GM19025 (cell line): ENCODE measurements around the gene TNFRSF18.

Experiments
- ATAC-seq: cut with Tn5 transposase; IDR thresholded peaks from one replicate; pipeline ENCODE4 v1.9.1; 2021; ENCODE audit warnings: mild to moderate bottlenecking, low read depth, moderate library complexity; ENCODE audit not compliant: unreplicated experiment

Gene TNFRSF18

DNA sequence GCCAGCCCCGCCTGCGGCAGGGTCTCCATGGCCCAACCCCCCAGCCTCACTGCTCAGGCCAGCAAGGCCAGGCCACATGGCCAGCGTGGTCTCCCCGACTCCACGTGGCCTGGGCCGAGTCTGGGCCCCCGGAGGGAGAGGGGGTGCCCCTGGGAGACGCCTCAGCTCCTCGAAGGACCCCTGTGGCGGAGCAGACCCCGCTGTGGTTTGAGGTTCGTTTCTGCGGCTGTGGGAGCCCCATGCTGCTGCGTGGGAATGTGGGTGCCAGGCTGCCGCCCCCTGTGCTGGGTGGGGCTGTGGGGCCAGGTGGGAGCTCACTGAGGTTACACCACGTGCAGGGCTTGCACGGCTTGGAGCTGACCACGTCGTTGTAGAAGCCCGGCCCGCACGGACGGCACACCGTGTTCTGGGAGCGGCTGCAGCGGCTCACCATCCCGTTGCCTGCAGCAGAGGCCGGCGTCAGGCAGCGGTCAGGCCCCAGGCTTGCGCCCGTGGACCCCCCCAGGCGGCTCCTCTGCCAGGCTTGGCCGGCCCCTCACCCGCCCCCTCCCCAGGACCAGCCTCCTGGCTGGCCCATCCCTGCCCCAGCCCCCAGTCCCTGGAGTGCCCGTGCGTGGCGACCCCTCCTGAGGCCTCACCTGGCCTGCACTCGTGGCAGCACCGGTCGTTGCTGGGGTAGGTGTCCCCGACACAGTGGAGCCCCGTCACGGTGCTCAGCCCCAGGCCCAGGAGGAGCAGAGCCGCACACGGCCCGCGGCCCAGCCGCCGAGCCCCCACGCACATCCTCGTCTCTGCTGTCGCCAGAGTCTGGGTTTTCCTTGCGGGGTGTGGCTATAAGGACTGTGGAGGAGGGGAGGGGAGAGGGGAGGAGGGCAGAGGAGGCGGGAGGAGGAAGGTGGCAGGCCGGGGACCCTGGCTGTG lies 7.2 kb upstream of the TNFRSF18 start, which contains the start of gene TNFRSF4:
Gene TNFRSF4 (minus strand): TSS at position 809 of the 921 bp plus-strand sequence. CDS start 26 bp downstream, at position 783.
- ATAC-seq = no peak

DNA sequence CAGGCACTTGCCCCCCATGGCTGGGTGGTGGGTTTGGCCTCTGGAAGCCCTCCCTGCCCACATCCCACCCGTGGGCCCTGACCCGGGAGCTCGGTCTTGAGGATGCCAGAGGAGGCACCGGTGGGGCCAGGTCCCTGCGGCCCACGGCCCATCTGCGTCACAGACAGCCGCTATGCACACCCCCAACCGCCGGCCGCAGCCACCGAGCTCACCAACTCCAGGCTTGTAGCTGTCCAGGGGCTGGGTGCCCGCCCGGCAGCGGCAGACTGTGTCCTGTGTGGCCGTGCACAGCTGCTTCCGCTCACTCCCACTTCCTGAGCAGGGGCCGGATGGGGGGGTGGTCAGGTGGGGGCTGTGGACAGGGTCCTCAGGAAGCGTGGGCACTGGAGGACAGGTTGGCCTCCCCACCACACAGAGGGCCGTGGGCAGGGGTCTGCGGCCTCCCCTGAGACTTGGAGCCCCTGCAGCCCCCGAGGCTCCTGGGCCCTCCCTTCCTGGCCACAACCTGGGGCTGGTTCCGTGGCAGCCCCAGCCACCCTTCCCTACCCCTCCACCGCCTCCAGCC lies 6.5 kb upstream of the TNFRSF18 start:
- no peak for ATAC-seq

- no peak for ATAC-seq
These were observed 5.4 kb upstream of the TNFRSF18 start for GRCh38 chr1:1211541-1212441.

- no peak for ATAC-seq
These were observed 4.5 kb upstream of the TNFRSF18 start for GRCh38 chr1:1210726-1211540.

DNA sequence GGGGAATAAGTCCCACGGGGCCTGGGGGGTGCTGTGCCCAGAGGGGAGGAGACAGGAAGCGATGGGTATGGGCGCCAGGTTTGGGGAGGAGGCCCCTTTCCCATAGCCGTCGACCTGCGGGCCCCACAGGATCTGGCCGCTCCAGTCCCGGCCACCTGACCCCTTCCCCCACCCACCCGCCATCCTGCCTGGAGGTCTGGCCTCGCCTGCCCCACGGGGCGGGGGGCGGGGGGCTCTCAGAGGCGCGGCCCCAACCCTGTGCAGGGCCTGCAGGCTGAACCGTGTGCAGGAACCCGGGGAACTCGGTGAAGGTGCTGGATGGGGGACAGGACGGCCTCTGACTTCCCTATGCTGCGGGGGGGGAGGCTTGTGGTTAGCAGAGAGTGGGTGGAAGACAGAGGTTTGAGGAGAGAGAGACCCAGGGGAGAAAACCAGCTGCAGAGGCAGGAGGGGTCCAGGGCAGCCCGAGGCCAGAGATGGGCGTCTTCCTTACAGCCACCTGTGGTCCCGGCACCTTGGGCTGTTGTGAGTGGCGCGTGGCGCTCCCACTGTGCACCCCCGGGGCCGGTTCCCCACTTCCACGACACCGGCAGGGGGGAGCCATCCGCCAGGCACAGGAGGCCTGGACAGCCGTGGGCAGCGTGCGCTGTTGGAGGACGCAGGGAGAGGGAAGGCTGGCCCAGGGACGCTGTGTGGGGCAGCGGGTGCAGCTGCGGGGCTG lies 2.5 kb upstream of the TNFRSF18 start:
- ATAC-seq = no peak

- ATAC-seq = no peak
These were observed 1.1 kb upstream of the TNFRSF18 start for GRCh38 chr1:1207571-1207892.

DNA sequence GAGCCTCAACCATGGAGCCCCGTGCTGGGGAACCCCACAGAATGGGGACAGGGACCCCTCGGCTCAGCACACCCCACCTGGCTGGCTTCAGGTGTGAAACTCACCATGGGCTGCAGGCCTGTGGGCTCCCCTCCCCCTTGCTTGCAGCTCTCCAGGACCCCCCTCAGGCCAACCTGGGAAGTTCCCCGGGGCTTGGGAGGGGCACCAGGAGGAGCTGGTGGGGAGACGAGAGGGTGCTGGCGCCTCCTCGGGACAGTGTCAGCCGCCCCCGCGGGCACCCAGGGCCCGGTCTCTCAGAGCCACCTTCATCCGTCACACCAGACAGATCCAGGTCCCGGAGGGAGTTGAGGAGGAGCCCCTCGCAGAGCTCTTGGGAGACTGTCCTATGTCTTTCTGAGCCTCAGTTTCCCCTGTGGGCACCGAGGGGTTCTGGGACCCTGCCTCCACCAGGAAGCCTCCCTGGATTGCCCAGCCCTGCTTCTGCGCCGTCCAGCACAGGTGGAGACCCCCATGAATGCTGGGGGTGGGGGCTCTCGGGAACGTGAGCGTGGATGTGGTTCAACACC lies 657 bp upstream of the TNFRSF18 start:
- ATAC-seq = no peak

DNA sequence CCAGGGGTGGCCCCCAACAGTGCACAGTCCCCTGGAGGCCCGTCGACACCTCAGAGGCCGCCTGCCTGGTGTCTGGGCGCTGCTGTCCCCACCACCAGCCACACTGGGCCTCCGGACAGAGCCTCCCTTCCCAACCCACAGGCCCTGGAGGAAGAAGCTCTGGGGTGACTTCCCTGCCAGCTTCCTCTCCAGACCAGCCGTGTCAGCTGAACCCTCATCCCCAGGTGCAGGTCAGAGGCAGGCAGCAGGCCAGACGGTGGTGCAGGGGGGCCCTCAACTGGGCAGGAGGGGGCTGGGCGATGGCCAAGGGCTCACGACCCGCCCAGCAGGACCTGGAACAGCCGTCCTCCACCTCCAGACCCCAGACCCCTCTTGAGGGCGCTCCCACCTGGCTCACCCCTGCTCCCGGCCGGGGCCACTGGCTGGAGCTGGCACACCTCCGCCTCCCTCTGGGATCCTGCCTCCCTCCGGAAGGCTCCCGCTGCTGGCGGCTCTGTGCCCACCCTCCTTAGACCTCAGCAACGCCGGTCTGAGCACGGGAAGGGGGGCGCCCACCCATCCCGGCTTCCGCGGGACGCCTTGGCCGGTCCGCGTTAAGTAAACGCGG lies 520 bp downstream of the TNFRSF18 start:
- ATAC-seq = no peak

- no peak for ATAC-seq
These were observed 1.2 kb downstream of the TNFRSF18 start for GRCh38 chr1:1204998-1205768.

DNA sequence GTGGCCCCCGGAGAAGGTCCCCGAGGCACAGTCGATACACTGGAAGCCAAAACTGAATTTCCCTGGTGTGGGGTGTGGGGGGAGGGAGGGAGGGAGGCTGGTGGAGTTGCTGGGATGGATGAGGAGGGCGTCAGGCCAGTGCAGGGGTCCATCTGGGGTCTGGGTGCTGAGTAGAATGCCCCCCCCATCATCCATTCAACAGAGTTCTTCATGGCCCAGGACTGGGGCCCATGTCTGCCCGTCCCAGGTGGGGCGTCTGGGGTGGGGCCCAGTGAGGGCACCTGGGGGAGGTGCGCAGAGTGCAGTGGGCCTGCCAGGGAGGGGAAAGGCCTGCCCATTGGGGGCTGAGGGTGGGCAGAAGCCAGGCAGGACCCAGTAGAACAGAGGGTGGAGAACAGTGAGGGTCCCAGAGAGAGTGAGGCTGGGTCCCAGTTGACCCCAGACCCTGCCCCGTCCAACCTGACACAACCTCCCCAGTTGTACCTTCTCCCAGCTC lies 1.9 kb downstream of the TNFRSF18 start:
- no peak for ATAC-seq

GRCh38 chr1:1203561-1204424 lies 2.6 kb downstream of the TNFRSF18 start:
- no peak for ATAC-seq

- no peak for ATAC-seq
These were observed 3.4 kb downstream of the TNFRSF18 start for GRCh38 chr1:1202831-1203560.

DNA sequence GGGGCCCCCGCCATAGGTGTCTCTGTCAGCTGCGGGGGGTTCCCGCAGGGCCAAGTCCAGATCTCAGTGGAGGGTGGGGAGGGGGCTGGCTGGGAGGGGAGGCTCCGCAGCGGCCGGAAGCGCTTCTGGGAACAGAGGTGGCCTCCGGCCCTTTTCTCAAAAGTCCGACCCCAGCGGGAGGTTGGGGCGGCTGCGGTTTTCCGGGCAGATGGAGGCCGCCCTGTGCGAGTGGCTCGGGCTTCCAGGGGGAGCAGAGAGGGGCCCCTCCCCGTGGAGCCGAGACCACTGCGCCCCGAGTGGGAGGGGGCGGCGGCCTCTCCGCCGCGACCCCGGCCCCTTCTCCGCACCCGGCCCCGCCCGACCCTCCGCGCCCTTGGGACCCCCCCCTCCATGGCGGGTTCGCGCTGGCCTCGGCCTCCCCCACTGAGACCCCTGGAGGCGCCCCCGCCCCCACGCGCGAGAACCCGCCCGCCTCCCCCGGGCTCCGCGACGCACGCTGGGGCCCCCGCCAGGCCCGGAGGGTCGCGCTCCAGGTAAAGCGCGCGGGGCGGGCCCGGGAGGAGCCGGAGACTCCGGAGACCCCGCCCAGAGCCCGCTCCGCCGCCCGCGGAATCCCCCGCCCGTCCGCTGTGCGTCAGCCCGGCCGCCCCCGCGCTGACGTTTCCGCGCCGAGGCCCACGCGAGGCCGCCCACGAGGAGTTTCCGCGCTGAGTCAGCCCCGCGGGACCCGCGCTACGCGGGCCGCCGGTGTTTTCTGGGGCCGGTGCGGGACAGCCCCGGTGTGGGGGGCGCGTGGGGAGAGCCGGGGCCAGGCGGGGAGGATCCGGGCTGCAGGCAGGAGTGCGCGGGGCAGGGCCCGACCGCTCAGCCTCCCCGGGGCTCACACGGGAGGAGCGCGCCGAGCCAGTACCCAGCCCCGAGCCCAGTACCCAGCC lies 5.2 kb downstream of the TNFRSF18 start:
- no peak for ATAC-seq

GRCh38 chr1:1199961-1200875 lies 6.2 kb downstream of the TNFRSF18 start:
- ATAC-seq = no peak
